ENCODE results near the gene TMEM179. TPM values are rescaled to one million over a fixed set of nuclear protein-coding genes. Genes with fewer than 3 reads are reported as not detected.
"Not testable (repeated sequence)": the region's sequence is repeated elsewhere in the genome, so short reads cannot be mapped to it uniquely, and the experiment has no call there.

The TMEM179 gene
- total RNA-seq = not detected
- long read RNA-seq = 0 reads

GRCh38 chr14:104604458-104605449 lies at the start of gene TMEM179:
Gene TMEM179, minus strand, starts transcription at chr14:104604772. Its CDS starts 31 bp downstream, at chr14:104604741.
- DNase-seq (ENCODE audit: low spot score) = no peak

GRCh38 chr14:104654119-104654518 lies 49.5 kb upstream of the TMEM179 start:
- no peak for DNase-seq (ENCODE audit: low spot score)

GRCh38 chr14:104653130-104653920 lies 48.8 kb upstream of the TMEM179 start:
- DNase-seq (ENCODE audit: low spot score) = not testable (repeated sequence)

- DNase-seq (ENCODE audit: low spot score) = no peak
Measured at GRCh38 chr14:104652386-104652785, 47.8 kb upstream of the TMEM179 start.

- no peak for DNase-seq (ENCODE audit: low spot score)
Measured at GRCh38 chr14:104651876-104652260, 47.3 kb upstream of the TMEM179 start.

- DNase-seq (ENCODE audit: low spot score) = no peak
Measured at GRCh38 chr14:104650981-104651875, 46.7 kb upstream of the TMEM179 start.

- no peak for DNase-seq (ENCODE audit: low spot score)
Measured at GRCh38 chr14:104650057-104650980, 45.7 kb upstream of the TMEM179 start.

GRCh38 chr14:104647467-104648043 lies 43.0 kb upstream of the TMEM179 start:
- no peak for DNase-seq (ENCODE audit: low spot score)

- DNase-seq (ENCODE audit: low spot score) = no peak
Measured at GRCh38 chr14:104644656-104645378, 40.2 kb upstream of the TMEM179 start.

GRCh38 chr14:104644091-104644635 lies 39.6 kb upstream of the TMEM179 start:
- DNase-seq (ENCODE audit: low spot score) = no peak

GRCh38 chr14:104643306-104643705 lies 38.7 kb upstream of the TMEM179 start:
- no peak for DNase-seq (ENCODE audit: low spot score)

GRCh38 chr14:104642540-104642868 lies 37.9 kb upstream of the TMEM179 start:
- no peak for DNase-seq (ENCODE audit: low spot score)

GRCh38 chr14:104641753-104642539 lies 37.4 kb upstream of the TMEM179 start:
- no peak for DNase-seq (ENCODE audit: low spot score)

GRCh38 chr14:104640681-104641080 lies 36.1 kb upstream of the TMEM179 start:
- no peak for DNase-seq (ENCODE audit: low spot score)

- no peak for DNase-seq (ENCODE audit: low spot score)
Measured at GRCh38 chr14:104639885-104640548, 35.4 kb upstream of the TMEM179 start.

GRCh38 chr14:104639471-104639870 lies 34.9 kb upstream of the TMEM179 start:
- DNase-seq (ENCODE audit: low spot score) = no peak

GRCh38 chr14:104638927-104639450 lies 34.4 kb upstream of the TMEM179 start:
- DNase-seq (ENCODE audit: low spot score) = no peak

All from mesenteric fat pad (tissue), 1 donor.